ENCODE results near the gene ARHGAP40. TPM values are rescaled to one million over a fixed set of nuclear protein-coding genes. Genes with fewer than 3 reads are reported as not detected.

The ARHGAP40 gene
- total RNA-seq, 2 donors from 2014 or later, result not detected

DNA sequence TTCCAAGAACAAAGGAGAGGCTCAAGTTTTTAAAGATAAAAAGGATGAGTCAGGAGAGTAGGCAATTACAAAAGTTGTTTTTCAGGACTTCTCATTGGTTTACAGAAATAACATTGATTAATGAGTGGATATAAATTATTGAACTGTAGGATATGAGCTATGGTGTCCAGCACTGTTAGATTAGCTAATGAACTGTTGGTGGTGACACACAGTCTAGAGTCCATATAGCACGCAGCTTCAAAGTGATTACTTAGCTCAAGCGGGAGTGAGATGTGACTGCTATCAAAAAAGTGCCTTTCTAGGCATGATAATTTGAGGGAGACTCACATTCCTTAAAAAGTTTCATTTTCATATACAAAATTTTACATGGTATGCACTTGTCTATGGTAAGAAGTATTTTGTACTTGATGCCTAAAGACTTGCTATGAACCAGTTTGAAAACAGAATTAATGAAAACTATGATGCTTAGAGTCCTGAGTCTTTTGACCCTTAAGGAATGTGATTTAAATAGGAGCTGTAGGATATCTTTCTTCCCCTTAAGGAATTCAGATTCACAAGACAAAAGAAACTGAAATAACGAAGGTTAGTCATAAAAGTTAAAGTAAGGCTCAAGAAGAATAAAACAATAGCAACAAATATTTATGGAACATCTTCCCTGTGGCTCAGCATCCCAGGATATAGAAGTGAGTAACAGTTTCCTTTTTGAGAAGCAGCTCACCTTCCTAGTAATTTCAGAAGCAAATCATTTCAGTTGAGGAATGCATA is 42.8 kb upstream of the ARHGAP40 start:
- no peaks in the 10 kb centered on the region for H3K27me3 ChIP-seq
- no peaks in the 10 kb centered on the region for H3K9me3 ChIP-seq
- TF ChIP-seq, protein P1, sequence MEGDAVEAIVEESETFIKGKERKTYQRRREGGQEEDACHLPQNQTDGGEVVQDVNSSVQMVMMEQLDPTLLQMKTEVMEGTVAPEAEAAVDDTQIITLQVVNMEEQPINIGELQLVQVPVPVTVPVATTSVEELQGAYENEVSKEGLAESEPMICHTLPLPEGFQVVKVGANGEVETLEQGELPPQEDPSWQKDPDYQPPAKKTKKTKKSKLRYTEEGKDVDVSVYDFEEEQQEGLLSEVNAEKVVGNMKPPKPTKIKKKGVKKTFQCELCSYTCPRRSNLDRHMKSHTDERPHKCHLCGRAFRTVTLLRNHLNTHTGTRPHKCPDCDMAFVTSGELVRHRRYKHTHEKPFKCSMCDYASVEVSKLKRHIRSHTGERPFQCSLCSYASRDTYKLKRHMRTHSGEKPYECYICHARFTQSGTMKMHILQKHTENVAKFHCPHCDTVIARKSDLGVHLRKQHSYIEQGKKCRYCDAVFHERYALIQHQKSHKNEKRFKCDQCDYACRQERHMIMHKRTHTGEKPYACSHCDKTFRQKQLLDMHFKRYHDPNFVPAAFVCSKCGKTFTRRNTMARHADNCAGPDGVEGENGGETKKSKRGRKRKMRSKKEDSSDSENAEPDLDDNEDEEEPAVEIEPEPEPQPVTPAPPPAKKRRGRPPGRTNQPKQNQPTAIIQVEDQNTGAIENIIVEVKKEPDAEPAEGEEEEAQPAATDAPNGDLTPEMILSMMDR (IDR thresholded peaks at IDR 0.05), result no peak
- TF ChIP-seq POLR2A (IDR thresholded peaks at IDR 0.05), result no peak
- no peak for DNase-seq
- no peak overlapping the region for H3K4me3 ChIP-seq
- 90 to 100% methylated on average over 3 of the region's 3 CpGs for WGBS, 2 donors
- H3K36me3 ChIP-seq (replicated peaks in 1 of 2; ENCODE audit: insufficient read depth in 1 of 2, low read depth in 2 of 2), result peaks cover 4 to 13% of the 10 kb centered on the region in 2 donors
- H3K4me1 ChIP-seq, result no peaks in the 10 kb centered on the region
- no peak for ATAC-seq
- no peak overlapping the region for H3K27ac ChIP-seq
- intact Hi-C loops (cut with DNase I), result no loop called here

DNA sequence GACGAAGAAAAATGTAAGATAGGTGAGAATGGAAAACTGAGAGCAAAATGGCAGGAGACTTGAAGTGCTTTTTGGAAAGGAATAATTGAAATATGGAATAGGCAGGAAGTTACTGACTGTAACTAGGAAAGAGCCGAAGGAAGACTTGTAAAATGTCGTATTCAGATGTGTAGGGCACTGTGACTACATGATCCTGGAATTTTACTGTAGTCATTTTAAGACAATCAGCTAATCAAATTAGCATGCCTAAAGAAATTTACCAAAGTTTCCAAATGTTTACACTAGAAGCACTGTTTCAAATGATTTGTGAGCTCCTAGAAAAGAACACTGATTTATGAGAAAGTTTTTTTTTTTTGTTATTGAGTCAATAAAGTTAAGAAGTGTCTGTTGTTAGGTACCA is 41.8 kb upstream of the ARHGAP40 start:
- H3K4me3 ChIP-seq, result no peak overlapping the region
- no peak overlapping the region for H3K27ac ChIP-seq
- H3K9me3 ChIP-seq, result no peaks in the 10 kb centered on the region
- peaks cover 4 to 11% of the 10 kb centered on the region in 2 donors for H3K36me3 ChIP-seq (replicated peaks in 1 of 2; ENCODE audit: insufficient read depth in 1 of 2, low read depth in 2 of 2)
- ATAC-seq (no peak), DNase-seq (no peak)
- intact Hi-C loops (cut with DNase I), result no loop called here
- H3K27me3 ChIP-seq, result no peaks in the 10 kb centered on the region
- H3K4me1 ChIP-seq, result no peaks in the 10 kb centered on the region
- 91 to 96% methylated on average over 3 of the region's 3 CpGs for WGBS, 2 donors
- TF ChIP-seq, protein P1 (IDR thresholded peaks at IDR 0.05), result no peak
- no peak for TF ChIP-seq POLR2A (IDR thresholded peaks at IDR 0.05)

DNA sequence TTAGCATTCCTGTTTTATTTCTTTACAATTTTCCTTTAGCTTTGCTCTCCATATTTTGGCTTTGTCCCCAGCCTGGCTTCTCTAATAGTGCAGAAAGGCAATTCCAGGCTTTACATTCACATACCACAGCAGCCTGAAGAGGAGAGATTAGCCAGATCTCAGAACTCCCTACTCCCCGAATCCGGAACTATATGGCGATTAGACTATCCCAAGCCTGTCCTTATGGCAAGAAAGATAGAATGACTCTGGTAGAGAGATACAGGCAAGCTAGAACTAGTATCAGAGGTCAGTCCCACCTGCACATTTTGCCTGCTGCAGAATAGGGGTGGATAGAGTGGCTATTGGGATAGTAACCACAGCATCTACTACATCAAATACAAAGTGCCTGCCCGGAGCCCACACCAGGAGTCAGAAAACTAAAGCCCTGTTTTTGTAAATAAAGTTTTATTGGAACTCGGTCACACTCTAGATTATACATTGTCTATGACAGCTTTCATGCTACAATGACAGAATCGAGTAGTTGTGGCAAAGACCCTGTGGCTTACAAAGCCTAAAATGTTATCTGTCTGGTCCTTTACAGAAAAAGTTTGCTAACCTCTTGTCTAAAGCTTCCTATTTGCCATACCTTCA is 37.7 kb upstream of the ARHGAP40 start:
- intact Hi-C loops (cut with DNase I), result no loop called here
- WGBS, 2 donors, result 93 to 96% methylated on average over 6 of the region's 6 CpGs

DNA sequence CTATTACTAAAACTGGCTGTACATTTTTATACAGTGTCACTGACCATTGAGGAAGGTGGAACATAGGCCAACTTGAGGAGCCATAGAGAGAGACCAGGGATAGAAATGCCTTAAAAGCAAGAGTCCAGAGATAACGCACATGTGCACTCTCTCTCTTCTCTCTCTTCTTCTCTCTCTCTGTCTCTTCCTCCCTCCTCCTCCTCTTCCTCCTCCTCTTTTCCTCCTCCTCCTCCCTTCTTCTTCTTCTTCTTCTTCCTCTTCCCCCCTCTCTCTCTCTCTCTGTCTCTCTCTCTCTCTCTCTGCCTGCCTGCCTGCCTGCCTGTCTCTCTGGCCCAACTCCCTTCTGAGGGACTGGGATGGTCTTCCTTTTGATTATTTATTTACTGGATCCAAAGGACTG is 36.9 kb upstream of the ARHGAP40 start:
- intact Hi-C loops (cut with DNase I), result no loop called here
- TF ChIP-seq, protein P1 (IDR thresholded peaks at IDR 0.05), result no peak
- TF ChIP-seq POLR2A (IDR thresholded peaks at IDR 0.05), result no peak
- 89 to 93% methylated on average over 1 of the region's 1 CpG for WGBS, 2 donors
- no peaks in the 10 kb centered on the region for H3K9me3 ChIP-seq
- H3K4me1 ChIP-seq, result no peaks in the 10 kb centered on the region
- ATAC-seq, result no peak
- no peak for DNase-seq
- no peak overlapping the region for H3K27ac ChIP-seq
- H3K27me3 ChIP-seq, result no peaks in the 10 kb centered on the region
- H3K36me3 ChIP-seq (replicated peaks in 1 of 2; ENCODE audit: insufficient read depth in 1 of 2, low read depth in 2 of 2), result peaks cover 3 to 4% of the 10 kb centered on the region in 2 donors
- no peak overlapping the region for H3K4me3 ChIP-seq

More for the DNA sequence above, 37.7 kb upstream of the ARHGAP40 start:
- H3K36me3 ChIP-seq (replicated peaks in 1 of 2; ENCODE audit: insufficient read depth in 1 of 2, low read depth in 2 of 2), result peaks cover 4 to 7% of the 10 kb centered on the region in 2 donors
- no peaks in the 10 kb centered on the region for H3K9me3 ChIP-seq
- H3K4me1 ChIP-seq, result no peaks in the 10 kb centered on the region
- no peak overlapping the region for H3K27ac ChIP-seq
- no peaks in the 10 kb centered on the region for H3K27me3 ChIP-seq
- TF ChIP-seq POLR2A (IDR thresholded peaks at IDR 0.05), result no peak
- TF ChIP-seq, protein P1 (IDR thresholded peaks at IDR 0.05), result no peak
- H3K4me3 ChIP-seq, result no peak overlapping the region
- ATAC-seq (no peak), DNase-seq (no peak)
